Activated CD8-positive, alpha-beta T cell treated with anti-CD3 and anti-CD28 coated beads for 36 hours (primary cell): ENCODE data around the gene SDK2. TPM values are rescaled to one million over a fixed set of nuclear protein-coding genes. Genes with fewer than 3 reads are reported as not detected.

Experiments used
- ATAC-seq: fragments of 200-7000 bp; cut with Tn5 transposase; one replicate; pipeline ENCODE4 v1.10.0; 2021; ENCODE audit warnings: mild to moderate bottlenecking, moderate library complexity
- CTCF ChIA-PET: fragments of 350-600 bp; sonication (Branson Sonifier 250); formaldehyde crosslinking; loops from one replicate; lab custom pipeline; 2021; ENCODE audit warnings: antibody characterized with exemption; lab: Charles Lee
- POLR2A ChIA-PET: fragments of 350-600 bp; sonication (Branson Sonifier 250); formaldehyde crosslinking; loops from one replicate; lab custom pipeline; 2021; ENCODE audit warnings: antibody characterized with exemption; lab: Charles Lee
- DNase-seq: peaks from one replicate; pipeline ENCODE4 v3.0.0-alpha.2; 2020
- H3K27ac Mint-ChIP-seq: one replicate; pipeline ENCODE4 v1.8.0; 2021; ENCODE audit warnings: mild to moderate bottlenecking, mixed read lengths
- H3K27me3 Mint-ChIP-seq: one replicate; pipeline ENCODE4 v1.8.0; 2021; ENCODE audit warnings: mixed read lengths
- H3K36me3 Mint-ChIP-seq: one replicate; pipeline ENCODE4 v1.8.0; 2021; ENCODE audit warnings: low read depth, mixed read lengths
- H3K4me1 Mint-ChIP-seq: one replicate; pipeline ENCODE4 v1.8.0; 2021; ENCODE audit warnings: low read depth, mixed read lengths
- H3K4me3 Mint-ChIP-seq: one replicate; pipeline ENCODE4 v1.8.0; 2021; ENCODE audit warnings: mild to moderate bottlenecking, moderate library complexity, mixed read lengths
- H3K9me3 Mint-ChIP-seq: one replicate; pipeline ENCODE4 v1.8.0; 2021; ENCODE audit warnings: mixed read lengths
- intact Hi-C: fragments of 100-400 bp; cut with micrococcal nuclease; formaldehyde crosslinking; loops from one replicate; pipeline ENCODE4 v1.10.0; 2022
- total RNA-seq, 2 experiments: library from RNA; stranded (reverse); gene quantifications; one replicate each; pipeline ENCODE4 v1.2.3, GENCODE V29; 2021
- TF ChIP-seq, protein P1 (sequence below): fragments of 200-600 bp; IDR thresholded peaks from one replicate; pipeline ENCODE4 v1.8.0; 2022; ENCODE audit warnings: antibody characterized with exemption, mild to moderate bottlenecking

SDK2 gene
- total RNA-seq, 2 experiments from 2014 or later, result 3.2 to 3.3 TPM

DNA sequence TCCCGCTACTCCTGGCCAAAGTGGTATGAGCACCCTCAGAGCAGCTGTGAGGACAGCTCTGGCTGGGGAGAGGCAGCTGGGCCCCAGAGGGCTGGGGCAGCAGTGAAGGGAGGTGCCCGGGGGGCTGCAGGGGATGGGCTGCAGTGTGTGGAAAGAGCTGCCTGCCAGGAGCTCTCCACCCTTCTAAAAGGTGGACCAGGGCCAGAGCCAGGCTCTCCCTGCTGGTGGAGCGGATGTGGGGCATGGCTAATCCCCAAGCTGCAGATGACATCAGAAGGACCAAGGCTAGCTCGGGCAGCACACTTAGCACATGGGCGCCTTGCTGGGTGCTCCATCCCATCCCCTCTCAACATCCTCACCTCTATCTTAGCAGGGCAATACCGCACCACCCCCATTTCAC is 103.1 kb downstream of the SDK2 start:
- peaks cover 6% of the 10 kb centered on the region for H3K4me1 Mint-ChIP-seq
- no peaks in the 10 kb centered on the region for H3K27me3 Mint-ChIP-seq
- intact Hi-C loops, result no loop called here
- H3K36me3 Mint-ChIP-seq, result no peaks in the 10 kb centered on the region
- DNase-seq, result no peak
- ChIA-PET CTCF (interaction anchor here (1.0 kb wide), 1 partner anchor 61 kb away, joined by 3 read pairs; no protein-coding TSS in a partner anchor), POLR2A (no interaction called here)
- no peak overlapping the region for H3K27ac Mint-ChIP-seq
- ATAC-seq, result no peak
- TF ChIP-seq, protein P1, sequence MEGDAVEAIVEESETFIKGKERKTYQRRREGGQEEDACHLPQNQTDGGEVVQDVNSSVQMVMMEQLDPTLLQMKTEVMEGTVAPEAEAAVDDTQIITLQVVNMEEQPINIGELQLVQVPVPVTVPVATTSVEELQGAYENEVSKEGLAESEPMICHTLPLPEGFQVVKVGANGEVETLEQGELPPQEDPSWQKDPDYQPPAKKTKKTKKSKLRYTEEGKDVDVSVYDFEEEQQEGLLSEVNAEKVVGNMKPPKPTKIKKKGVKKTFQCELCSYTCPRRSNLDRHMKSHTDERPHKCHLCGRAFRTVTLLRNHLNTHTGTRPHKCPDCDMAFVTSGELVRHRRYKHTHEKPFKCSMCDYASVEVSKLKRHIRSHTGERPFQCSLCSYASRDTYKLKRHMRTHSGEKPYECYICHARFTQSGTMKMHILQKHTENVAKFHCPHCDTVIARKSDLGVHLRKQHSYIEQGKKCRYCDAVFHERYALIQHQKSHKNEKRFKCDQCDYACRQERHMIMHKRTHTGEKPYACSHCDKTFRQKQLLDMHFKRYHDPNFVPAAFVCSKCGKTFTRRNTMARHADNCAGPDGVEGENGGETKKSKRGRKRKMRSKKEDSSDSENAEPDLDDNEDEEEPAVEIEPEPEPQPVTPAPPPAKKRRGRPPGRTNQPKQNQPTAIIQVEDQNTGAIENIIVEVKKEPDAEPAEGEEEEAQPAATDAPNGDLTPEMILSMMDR, result no peak
- no peaks in the 10 kb centered on the region for H3K9me3 Mint-ChIP-seq
- no peak overlapping the region for H3K4me3 Mint-ChIP-seq

- TF ChIP-seq, protein P1, result no peak
- Mint-ChIP-seq H3K4me3 (no peak overlapping the region), H3K27ac (no peak overlapping the region), H3K36me3 (no peaks in the 10 kb centered on the region), H3K9me3 (no peaks in the 10 kb centered on the region), H3K4me1 (peaks cover 6% of the 10 kb centered on the region), H3K27me3 (no peaks in the 10 kb centered on the region)
- ATAC-seq (no peak), DNase-seq (no peak)
- ChIA-PET CTCF (no interaction called here), POLR2A (no interaction called here)
- intact Hi-C loops, result no loop called here
Observed at GRCh38 chr17:73539166-73539565, 105.1 kb downstream of the SDK2 start.

DNA sequence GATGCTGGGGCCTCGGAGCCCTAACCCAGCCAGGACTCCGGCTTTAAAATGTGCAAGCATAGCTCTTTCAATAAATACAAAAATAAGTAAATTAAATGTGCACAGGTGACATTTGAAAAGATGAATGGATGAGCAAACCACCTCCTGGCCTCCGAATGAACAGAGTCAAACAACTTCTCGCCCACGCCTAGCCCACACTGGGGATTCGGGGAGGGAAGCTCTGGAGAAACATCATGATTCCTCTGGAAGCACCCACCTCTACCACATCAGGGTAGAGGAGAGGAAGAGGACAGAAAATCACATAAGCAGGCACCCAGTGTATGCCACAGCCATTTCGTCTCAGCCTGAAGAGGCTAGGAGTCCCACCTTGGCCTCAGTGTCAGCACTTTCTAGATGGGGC is 105.8 kb downstream of the SDK2 start:
- H3K4me1 Mint-ChIP-seq, result peaks cover 6% of the 10 kb centered on the region
- ChIA-PET POLR2A (no interaction called here), CTCF (interaction anchor here (1.0 kb wide), 1 partner anchor 109 kb away, joined by 3 read pairs; no protein-coding TSS in a partner anchor)
- H3K9me3 Mint-ChIP-seq, result no peaks in the 10 kb centered on the region
- H3K4me3 Mint-ChIP-seq, result no peak overlapping the region
- H3K27ac Mint-ChIP-seq, result no peak overlapping the region
- no peaks in the 10 kb centered on the region for H3K36me3 Mint-ChIP-seq
- no peaks in the 10 kb centered on the region for H3K27me3 Mint-ChIP-seq
- intact Hi-C loops, result no loop called here
- TF ChIP-seq, protein P1, result no peak
- DNase-seq, result no peak
- ATAC-seq, result no peak

DNA sequence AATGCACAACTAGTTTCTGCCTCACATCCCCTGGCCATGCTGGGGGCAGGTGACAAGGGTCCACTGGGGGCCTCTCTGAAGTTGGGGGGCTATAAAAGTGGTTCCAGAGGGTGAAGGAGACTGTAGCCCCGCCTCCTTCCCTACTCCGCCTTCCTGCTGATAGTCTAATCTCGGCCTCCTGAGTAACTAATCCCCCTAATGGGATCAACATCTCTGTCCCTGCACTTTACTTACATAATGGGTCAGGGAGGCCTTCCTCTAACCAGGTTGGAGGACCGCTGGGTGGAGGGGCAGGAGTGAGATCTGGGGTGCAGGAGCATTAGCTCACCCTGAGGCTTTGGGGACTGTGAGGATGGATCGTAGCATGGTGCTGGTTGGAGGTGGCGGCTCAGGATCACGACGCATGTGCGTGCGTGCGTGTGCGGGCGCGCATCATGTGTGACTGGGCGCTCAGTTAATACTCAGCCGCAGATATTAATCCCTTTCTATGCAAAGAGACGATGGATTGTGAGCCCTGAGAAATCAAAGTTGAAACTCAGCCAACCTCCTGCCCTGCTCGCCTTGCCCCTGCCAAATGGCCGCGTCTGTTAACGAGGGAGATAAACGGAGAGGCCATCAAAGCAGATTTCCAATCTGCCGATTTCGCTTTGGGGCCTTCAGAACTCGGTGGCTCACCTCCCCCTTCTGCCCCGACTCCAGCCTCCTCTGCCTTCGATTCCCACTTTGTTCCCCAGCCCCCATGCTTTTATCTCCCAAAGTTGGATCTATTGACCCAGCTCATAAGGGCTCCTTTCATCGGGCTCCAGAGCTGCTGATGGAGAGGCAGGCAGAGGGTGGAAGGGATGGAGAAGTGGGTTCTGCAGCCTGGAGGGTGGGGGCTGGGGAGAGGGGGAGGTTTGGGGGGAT is 107.3 kb downstream of the SDK2 start:
- no peak for DNase-seq
- intact Hi-C loops, result no loop called here
- no peak for ATAC-seq
- Mint-ChIP-seq H3K4me1 (peaks cover 6% of the 10 kb centered on the region), H3K27me3 (no peaks in the 10 kb centered on the region), H3K4me3 (no peak overlapping the region), H3K9me3 (no peaks in the 10 kb centered on the region), H3K27ac (no peak overlapping the region), H3K36me3 (no peaks in the 10 kb centered on the region)
- TF ChIP-seq, protein P1, result no peak
- CTCF ChIA-PET, result no interaction called here
- POLR2A ChIA-PET, result no interaction called here

- POLR2A ChIA-PET, result no interaction called here
- no peaks in the 10 kb centered on the region for H3K9me3 Mint-ChIP-seq
- CTCF ChIA-PET, result no interaction called here
- H3K27ac Mint-ChIP-seq, result no peak overlapping the region
- DNase-seq (no peak), ATAC-seq (no peak)
- H3K4me1 Mint-ChIP-seq, result peaks cover 6% of the 10 kb centered on the region
- H3K27me3 Mint-ChIP-seq, result no peaks in the 10 kb centered on the region
- TF ChIP-seq, protein P1, result no peak
- H3K36me3 Mint-ChIP-seq, result no peaks in the 10 kb centered on the region
- intact Hi-C loops, result no loop called here
- no peak overlapping the region for H3K4me3 Mint-ChIP-seq
Observed at GRCh38 chr17:73535746-73536145, 108.5 kb downstream of the SDK2 start.
